HepG2 (cell line): ENCODE data around the gene PELI3. TPM values are rescaled to one million over a fixed set of nuclear protein-coding genes. Genes with fewer than 3 reads are reported as not detected.
A peak's percentile ranks its signal among the peaks of the same experiment; 100 is the strongest.

ENCODE experiments used
- ATF6 ChIP-seq: sonication (generic); formaldehyde crosslinking; conservative IDR thresholded peaks from 2 replicates; pipeline ENCODE4 v1.4.0; 2020; ENCODE audit warnings: missing genetic modification reagents
- GATAD2A ChIP-seq: IDR thresholded peaks from 2 replicates; pipeline ENCODE4 v1.6.1; 2016
- HCFC1 ChIP-seq: fragments of 150-350 bp; IDR thresholded peaks from 2 replicates; pipeline ENCODE4 v1.6.1; 2014; ENCODE audit warnings: low read depth, low read length
- HIVEP1 ChIP-seq: sonication (generic); formaldehyde crosslinking; IDR thresholded peaks from 2 replicates; pipeline ENCODE4 v1.4.0; 2020; ENCODE audit warnings: mild to moderate bottlenecking, missing genetic modification reagents
- HOXA5 ChIP-seq: sonication (generic); formaldehyde crosslinking; IDR thresholded peaks from 2 replicates; pipeline ENCODE4 v1.4.0; 2020; ENCODE audit warnings: missing genetic modification reagents
- HOXA7 ChIP-seq: sonication (generic); formaldehyde crosslinking; IDR thresholded peaks from 2 replicates; pipeline ENCODE4 v1.8.1; 2022; ENCODE audit warnings: mild to moderate bottlenecking, missing genetic modification reagents, moderate library complexity
- IRF1 ChIP-seq: sonication (generic); formaldehyde crosslinking; IDR thresholded peaks from 2 replicates; pipeline ENCODE4 v1.4.0; 2020; ENCODE audit warnings: low read depth, mild to moderate bottlenecking, missing genetic modification reagents
- KDM5B ChIP-seq: sonication (generic); formaldehyde crosslinking; IDR thresholded peaks from 2 replicates; pipeline ENCODE4 v1.4.0; 2020; ENCODE audit warnings: missing genetic modification reagents, mild to moderate bottlenecking, borderline replicate concordance
- PTBP1 ChIP-seq: fragments of 200-400 bp; formaldehyde crosslinking; IDR thresholded peaks from 2 replicates; pipeline ENCODE4 v1.6.1; 2018; ENCODE audit warnings: low read length, low read depth; ENCODE audit not compliant: poor library complexity, severe bottlenecking
- SIN3A ChIP-seq: IDR thresholded peaks from 2 replicates; pipeline ENCODE4 v1.6.1; 2011; ENCODE audit warnings: low read depth, mild to moderate bottlenecking, control low read depth, low read length, borderline replicate concordance
- ZNF251 ChIP-seq: sonication (generic); formaldehyde crosslinking; IDR thresholded peaks from 2 replicates; pipeline ENCODE4 v1.9.0; 2021; ENCODE audit warnings: mild to moderate bottlenecking, missing genetic modification reagents
- ZNF280D ChIP-seq: sonication (generic); formaldehyde crosslinking; IDR thresholded peaks from 2 replicates; pipeline ENCODE4 v1.5.1; 2020; ENCODE audit warnings: mild to moderate bottlenecking, missing genetic modification reagents
- ZNF549 ChIP-seq: sonication (generic); formaldehyde crosslinking; IDR thresholded peaks from 2 replicates; pipeline ENCODE4 v1.5.0; 2020; ENCODE audit warnings: missing genetic modification reagents
- ZNF773 ChIP-seq: sonication (generic); formaldehyde crosslinking; IDR thresholded peaks from 2 replicates; pipeline ENCODE4 v1.4.0; 2020; ENCODE audit warnings: missing genetic modification reagents, borderline replicate concordance
- polyA plus RNA-seq, 8 experiments: library from polyadenylated mRNA; depleted of rRNA in 3 of 8; stranded (reverse) in 7 of 8; unstranded in 1 of 8; fragments of >200 nt; fragmentation: Illumina TruSeq in 4 of 8; extraction: Trizol in 4 of 8; gene quantifications; 2 replicates each; pipeline versions ENCODE4 v1.2.1 to v1.2.3, GENCODE V29; 2011 to 2016; ENCODE audit warnings: low read depth in 4 of 8, missing spikeins in 1 of 8, mixed read lengths in 1 of 8; ENCODE audit not compliant: insufficient read depth in 1 of 8
- total RNA-seq, 5 experiments: library from RNA; depleted of rRNA; stranded (reverse); fragments of >200 nt; fragmentation: Illumina TruSeq; extraction: Trizol; gene quantifications; 2 replicates each; pipeline ENCODE4 v1.2.3, GENCODE V29; 2016; ENCODE audit warnings: low read depth in 1 of 5
- TF ChIP-seq, protein P1 (sequence below): IDR thresholded peaks from 2 replicates; pipeline ENCODE4 v1.6.1; 2016
- TF ChIP-seq, protein P2 (sequence below): sonication (generic); formaldehyde crosslinking; IDR thresholded peaks from 2 replicates; pipeline ENCODE4 v1.4.0; 2020; ENCODE audit warnings: missing genetic modification reagents, mild to moderate bottlenecking, borderline replicate concordance
- TF ChIP-seq, protein P3 (sequence below): sonication (generic); formaldehyde crosslinking; IDR thresholded peaks from 2 replicates; pipeline ENCODE4 v1.4.0; 2020; ENCODE audit warnings: mild to moderate bottlenecking, missing genetic modification reagents

Gene PELI3
- total and polyA plus RNA-seq, 2 of the 13 experiments (the other 11 are each of a cell fraction or from before 2014, with no cell fraction given): 2.0 to 4.0 TPM

- TF ChIP-seq PTBP1: no peak
- no peak for TF ChIP-seq HOXA7
- no peak for TF ChIP-seq HCFC1
- TF ChIP-seq, protein P1, sequence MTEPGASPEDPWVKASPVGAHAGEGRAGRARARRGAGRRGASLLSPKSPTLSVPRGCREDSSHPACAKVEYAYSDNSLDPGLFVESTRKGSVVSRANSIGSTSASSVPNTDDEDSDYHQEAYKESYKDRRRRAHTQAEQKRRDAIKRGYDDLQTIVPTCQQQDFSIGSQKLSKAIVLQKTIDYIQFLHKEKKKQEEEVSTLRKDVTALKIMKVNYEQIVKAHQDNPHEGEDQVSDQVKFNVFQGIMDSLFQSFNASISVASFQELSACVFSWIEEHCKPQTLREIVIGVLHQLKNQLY (CRISPR knock-in tag): no peak
- no peak for TF ChIP-seq IRF1 (CRISPR knock-in tag)
- TF ChIP-seq ATF6 (CRISPR knock-in tag): no peak
- TF ChIP-seq ZNF549 (CRISPR knock-in tag): no peak
- TF ChIP-seq, protein P2, sequence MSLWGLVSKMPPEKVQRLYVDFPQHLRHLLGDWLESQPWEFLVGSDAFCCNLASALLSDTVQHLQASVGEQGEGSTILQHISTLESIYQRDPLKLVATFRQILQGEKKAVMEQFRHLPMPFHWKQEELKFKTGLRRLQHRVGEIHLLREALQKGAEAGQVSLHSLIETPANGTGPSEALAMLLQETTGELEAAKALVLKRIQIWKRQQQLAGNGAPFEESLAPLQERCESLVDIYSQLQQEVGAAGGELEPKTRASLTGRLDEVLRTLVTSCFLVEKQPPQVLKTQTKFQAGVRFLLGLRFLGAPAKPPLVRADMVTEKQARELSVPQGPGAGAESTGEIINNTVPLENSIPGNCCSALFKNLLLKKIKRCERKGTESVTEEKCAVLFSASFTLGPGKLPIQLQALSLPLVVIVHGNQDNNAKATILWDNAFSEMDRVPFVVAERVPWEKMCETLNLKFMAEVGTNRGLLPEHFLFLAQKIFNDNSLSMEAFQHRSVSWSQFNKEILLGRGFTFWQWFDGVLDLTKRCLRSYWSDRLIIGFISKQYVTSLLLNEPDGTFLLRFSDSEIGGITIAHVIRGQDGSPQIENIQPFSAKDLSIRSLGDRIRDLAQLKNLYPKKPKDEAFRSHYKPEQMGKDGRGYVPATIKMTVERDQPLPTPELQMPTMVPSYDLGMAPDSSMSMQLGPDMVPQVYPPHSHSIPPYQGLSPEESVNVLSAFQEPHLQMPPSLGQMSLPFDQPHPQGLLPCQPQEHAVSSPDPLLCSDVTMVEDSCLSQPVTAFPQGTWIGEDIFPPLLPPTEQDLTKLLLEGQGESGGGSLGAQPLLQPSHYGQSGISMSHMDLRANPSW (CRISPR knock-in tag): no peak
- 0 out of 2 replicates have a peak, but pooled peaks have one; percentile 12 for TF ChIP-seq HOXA5 (CRISPR knock-in tag)
- TF ChIP-seq ZNF773 (CRISPR knock-in tag): no peak
- no peak for TF ChIP-seq GATAD2A (CRISPR knock-in tag)
- TF ChIP-seq, protein P3, sequence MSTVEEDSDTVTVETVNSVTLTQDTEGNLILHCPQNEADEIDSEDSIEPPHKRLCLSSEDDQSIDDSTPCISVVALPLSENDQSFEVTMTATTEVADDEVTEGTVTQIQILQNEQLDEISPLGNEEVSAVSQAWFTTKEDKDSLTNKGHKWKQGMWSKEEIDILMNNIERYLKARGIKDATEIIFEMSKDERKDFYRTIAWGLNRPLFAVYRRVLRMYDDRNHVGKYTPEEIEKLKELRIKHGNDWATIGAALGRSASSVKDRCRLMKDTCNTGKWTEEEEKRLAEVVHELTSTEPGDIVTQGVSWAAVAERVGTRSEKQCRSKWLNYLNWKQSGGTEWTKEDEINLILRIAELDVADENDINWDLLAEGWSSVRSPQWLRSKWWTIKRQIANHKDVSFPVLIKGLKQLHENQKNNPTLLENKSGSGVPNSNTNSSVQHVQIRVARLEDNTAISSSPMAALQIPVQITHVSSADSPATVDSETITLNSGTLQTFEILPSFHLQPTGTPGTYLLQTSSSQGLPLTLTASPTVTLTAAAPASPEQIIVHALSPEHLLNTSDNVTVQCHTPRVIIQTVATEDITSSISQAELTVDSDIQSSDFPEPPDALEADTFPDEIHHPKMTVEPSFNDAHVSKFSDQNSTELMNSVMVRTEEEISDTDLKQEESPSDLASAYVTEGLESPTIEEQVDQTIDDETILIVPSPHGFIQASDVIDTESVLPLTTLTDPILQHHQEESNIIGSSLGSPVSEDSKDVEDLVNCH: no peak
- TF ChIP-seq ZNF251: no peak
- peak; percentile 70; the same call in 1 of the 2 replicates for TF ChIP-seq KDM5B (CRISPR knock-in tag)
- TF ChIP-seq ZNF280D (CRISPR knock-in tag): no peak; the same call in 1 of the 2 replicates
- TF ChIP-seq HIVEP1 (CRISPR knock-in tag): peak; percentile 51
- peak; percentile 92 for TF ChIP-seq SIN3A
These were observed 13.6 kb downstream of the PELI3 start, which contains the start of gene DPP3 (continued) for GRCh38 chr11:66480117-66480938.
